Gastrocnemius medialis (tissue), 4 donors: Measurements from ENCODE around the gene THRB. TPM values are rescaled to one million over a fixed set of nuclear protein-coding genes. Genes with fewer than 3 reads are reported as not detected.

Source experiments
- ATAC-seq, 2 donors: fragments of 150-250 bp; one replicate each; pipeline ENCODE4 v1.9.1; 2016
- DNase-seq, 2 donors: peaks; one replicate each; pipeline ENCODE4 v3.0.0-alpha.2; 2019
- H3K27ac ChIP-seq, 4 donors: fragments of 200-600 bp; sonication (generic); 1 replicate in 1 of 4; 2 replicates in 3 of 4; pipeline ENCODE4 v1.5.1; 2016 to 2018; ENCODE audit warnings: mild to moderate bottlenecking in 2 of 4, moderate library complexity in 1 of 4
- H3K27me3 ChIP-seq, 3 donors: fragments of 200-600 bp; sonication (generic) in 2 of 3; 1 replicate in 1 of 3; 2 replicates in 2 of 3; pipeline versions ENCODE4 v1.5.1 to v1.6.0; 2016 to 2019; ENCODE audit warnings: mild to moderate bottlenecking in 1 of 3, moderate library complexity in 1 of 3
- H3K36me3 ChIP-seq, 2 donors: fragments of 200-600 bp; sonication (generic) in 1 of 2; one replicate each; pipeline ENCODE4 v1.5.1; 2017 to 2018
- H3K4me1 ChIP-seq, 2 donors: fragments of 200-600 bp; sonication (generic) in 1 of 2; one replicate each; pipeline ENCODE4 v1.5.1; 2016 to 2017; ENCODE audit warnings: mild to moderate bottlenecking in 2 of 2
- H3K4me3 ChIP-seq, 4 donors: fragments of 200-600 bp; sonication (generic) in 3 of 4; 1 replicate in 1 of 4; 2 replicates in 3 of 4; pipeline ENCODE4 v1.5.1; 2016 to 2019; ENCODE audit warnings: mild to moderate bottlenecking in 2 of 4
- H3K9me3 ChIP-seq, 3 donors: fragments of 200-600 bp; sonication (generic) in 2 of 3; 1 replicate in 1 of 3; 2 replicates in 2 of 3; pipeline ENCODE4 v1.5.1; 2016 to 2019
- POLR2A ChIP-seq, 2 donors: fragments of 450-650 bp; IDR thresholded peaks; one replicate each; pipeline ENCODE4 v1.6.1; 2017; ENCODE audit warnings: antibody characterized with exemption in 2 of 2, mild to moderate bottlenecking in 2 of 2, moderate library complexity in 2 of 2
- in situ Hi-C, 4 donors: fragments of 200-750 bp; cut with MboI; loops; one replicate each; pipeline versions ENCODE4 v1.15.0 to v1.8.0; 2017; ENCODE audit warnings: low sequenced_read_pairs in 4 of 4
- intact Hi-C: fragments of 100-400 bp; cut with DNase I; formaldehyde crosslinking; loops from one replicate; pipeline ENCODE4 v1.15.1; 2023; ENCODE audit warnings: low total_unique reads
- total RNA-seq, 4 donors: library from RNA; depleted of rRNA; stranded (reverse); fragments of >200 nt; gene quantifications; one replicate each; pipeline versions ENCODE4 v1.1.0 to v1.2.3, GENCODE V29; 2016
- TF ChIP-seq, protein P1 (sequence below), 5 experiments: fragments of 450-650 bp in 3 of 5; fragments of 200-600 bp in 2 of 5; sonication (generic) in 2 of 5; IDR thresholded peaks in 4 of 5; conservative IDR thresholded peaks in 1 of 5; 1 replicate in 4 of 5; 2 replicates in 1 of 5; pipeline ENCODE4 v1.5.1; 2016 to 2019; ENCODE audit warnings: antibody characterized with exemption in 5 of 5, mild to moderate bottlenecking in 3 of 5, moderate library complexity in 3 of 5

THRB gene
- total RNA-seq, 4 donors from 2014 or later: 20.1 to 60.0 (median 25.3) TPM

DNA sequence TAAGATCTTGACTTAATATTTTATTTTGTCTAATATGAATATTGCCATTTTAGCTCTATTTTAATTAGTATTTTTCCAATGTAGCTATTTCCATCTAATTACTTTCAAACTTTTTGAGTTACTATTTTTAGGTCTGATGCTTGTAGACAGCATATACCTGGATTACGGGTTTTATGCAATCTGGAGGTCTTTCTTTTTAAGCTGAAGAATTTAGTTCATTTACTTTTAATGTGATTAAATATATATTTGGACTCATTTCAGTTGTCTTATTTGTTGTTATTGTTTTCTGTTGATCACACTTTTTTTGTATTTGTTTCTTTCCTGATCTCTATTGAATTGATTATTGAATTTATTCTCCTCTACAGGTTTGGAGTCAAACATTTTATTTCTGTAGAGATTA, 30.3 kb downstream of the THRB start:
- Histone ChIP-seq H3K27me3 (no peaks in the 10 kb centered on the region), H3K4me1 (peaks cover 17 to 18% of the 10 kb centered on the region in 2 donors), H3K4me3 (no peak overlapping the region), H3K36me3 (no peaks in the 10 kb centered on the region), H3K9me3 (no peaks in the 10 kb centered on the region), H3K27ac (no peak overlapping the region)
- ATAC-seq (no peak), DNase-seq (no peak)
- TF ChIP-seq, protein P1, sequence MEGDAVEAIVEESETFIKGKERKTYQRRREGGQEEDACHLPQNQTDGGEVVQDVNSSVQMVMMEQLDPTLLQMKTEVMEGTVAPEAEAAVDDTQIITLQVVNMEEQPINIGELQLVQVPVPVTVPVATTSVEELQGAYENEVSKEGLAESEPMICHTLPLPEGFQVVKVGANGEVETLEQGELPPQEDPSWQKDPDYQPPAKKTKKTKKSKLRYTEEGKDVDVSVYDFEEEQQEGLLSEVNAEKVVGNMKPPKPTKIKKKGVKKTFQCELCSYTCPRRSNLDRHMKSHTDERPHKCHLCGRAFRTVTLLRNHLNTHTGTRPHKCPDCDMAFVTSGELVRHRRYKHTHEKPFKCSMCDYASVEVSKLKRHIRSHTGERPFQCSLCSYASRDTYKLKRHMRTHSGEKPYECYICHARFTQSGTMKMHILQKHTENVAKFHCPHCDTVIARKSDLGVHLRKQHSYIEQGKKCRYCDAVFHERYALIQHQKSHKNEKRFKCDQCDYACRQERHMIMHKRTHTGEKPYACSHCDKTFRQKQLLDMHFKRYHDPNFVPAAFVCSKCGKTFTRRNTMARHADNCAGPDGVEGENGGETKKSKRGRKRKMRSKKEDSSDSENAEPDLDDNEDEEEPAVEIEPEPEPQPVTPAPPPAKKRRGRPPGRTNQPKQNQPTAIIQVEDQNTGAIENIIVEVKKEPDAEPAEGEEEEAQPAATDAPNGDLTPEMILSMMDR (IDR thresholded peaks at IDR 0.05 in 4 of 5, conservative IDR thresholded peaks at IDR 0.05 in 1 of 5): no peak
- no peak for TF ChIP-seq POLR2A (IDR thresholded peaks at IDR 0.05)
- intact Hi-C loops: no loop called here
- in situ Hi-C loops: no loop called here

DNA sequence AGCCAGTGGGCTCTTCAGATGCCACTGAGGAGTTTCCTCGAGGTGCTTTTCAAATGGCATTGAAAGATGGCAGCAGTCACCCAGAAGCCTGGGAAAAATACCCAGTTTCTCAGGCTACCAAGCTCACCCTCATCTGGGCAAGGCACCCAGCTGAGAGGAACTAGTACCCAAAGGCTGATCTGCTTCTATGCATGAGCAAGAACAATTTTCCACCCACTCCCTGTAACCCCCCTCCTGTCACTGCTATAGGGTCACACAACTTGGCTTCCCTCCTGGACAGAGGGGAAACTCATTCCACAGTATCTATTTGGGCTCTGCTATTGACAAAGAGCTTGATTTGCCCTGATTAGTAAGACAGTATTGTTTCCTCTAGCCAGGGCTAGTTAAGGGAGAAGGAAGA, 31.9 kb downstream of the THRB start:
- peak in 1 of 2 donors; percentile 16 for ATAC-seq

DNA sequence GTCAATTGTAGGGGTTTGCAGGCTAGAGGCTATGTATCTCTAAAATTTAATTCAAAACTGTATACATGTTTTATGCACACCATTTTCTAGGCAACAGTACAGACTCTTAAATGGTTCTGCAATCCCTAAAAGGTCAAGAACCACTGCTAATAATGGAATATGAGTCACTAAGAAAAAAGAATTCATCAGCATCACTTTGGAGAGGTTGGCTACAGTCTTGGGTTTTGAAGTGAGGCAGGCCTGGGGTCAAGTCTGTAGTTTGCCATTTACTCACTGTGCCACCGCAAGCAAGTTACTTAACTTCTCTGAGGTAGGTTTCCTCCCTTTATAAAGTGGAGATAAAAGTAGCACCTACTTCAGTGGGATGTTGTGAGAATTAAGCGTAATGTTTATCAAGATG, 33.7 kb downstream of the THRB start:
- DNase-seq (no peak), ATAC-seq (peak; percentile 44 to 93)
- intact Hi-C loops (no loop called here), in situ Hi-C loops (no loop called here)
- Histone ChIP-seq H3K36me3 (no peaks in the 10 kb centered on the region), H3K27me3 (no peaks in the 10 kb centered on the region), H3K4me1 (peaks cover 27 to 33% of the 10 kb centered on the region in 2 donors), H3K9me3 (no peaks in the 10 kb centered on the region), H3K27ac (peak overlapping the region in 1 of 4 donors; percentile 42), H3K4me3 (no peak overlapping the region)
- no peak for TF ChIP-seq POLR2A (IDR thresholded peaks at IDR 0.05)
- TF ChIP-seq, protein P1 (IDR thresholded peaks at IDR 0.05 in 4 of 5, conservative IDR thresholded peaks at IDR 0.05 in 1 of 5): no peak

More for the DNA sequence above, 31.9 kb downstream of the THRB start:
- no peak for DNase-seq
- intact Hi-C loops: no loop called here
- Histone ChIP-seq H3K27ac (peak overlapping the region in 1 of 4 donors; percentile 29), H3K36me3 (no peaks in the 10 kb centered on the region), H3K4me3 (no peak overlapping the region), H3K9me3 (no peaks in the 10 kb centered on the region), H3K27me3 (no peaks in the 10 kb centered on the region), H3K4me1 (peaks cover 20 to 21% of the 10 kb centered on the region in 2 donors)
- in situ Hi-C loops: no loop called here
- TF ChIP-seq, protein P1 (IDR thresholded peaks at IDR 0.05 in 4 of 5, conservative IDR thresholded peaks at IDR 0.05 in 1 of 5): no peak
- no peak for TF ChIP-seq POLR2A (IDR thresholded peaks at IDR 0.05)

DNA sequence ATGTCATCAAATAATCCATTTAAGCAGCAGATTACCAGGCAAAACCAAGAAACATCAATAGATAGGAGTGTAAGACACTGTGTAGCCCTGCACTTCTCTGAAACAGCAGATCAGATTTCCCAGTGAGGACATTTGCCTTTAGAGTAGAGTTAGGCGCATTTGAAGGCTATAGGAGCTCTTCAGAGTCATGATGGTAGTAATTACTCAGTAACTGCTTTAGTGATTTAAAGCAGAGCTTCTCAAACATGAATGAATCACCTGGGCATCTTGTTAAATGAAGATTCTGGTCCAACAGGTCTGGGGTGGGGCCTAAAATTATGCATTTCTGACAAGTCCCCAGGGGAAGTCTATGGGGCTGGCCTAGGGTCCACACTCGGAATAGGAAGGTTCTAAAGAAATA, 36.9 kb downstream of the THRB start:
- intact Hi-C loops: no loop called here
- no peaks in the 10 kb centered on the region for H3K9me3 ChIP-seq
- peak overlapping the region; percentile 9 to 56 (median 48) for H3K27ac ChIP-seq

More for the DNA sequence above, 36.9 kb downstream of the THRB start:
- no peak for TF ChIP-seq POLR2A (IDR thresholded peaks at IDR 0.05)
- TF ChIP-seq, protein P1 (IDR thresholded peaks at IDR 0.05 in 4 of 5, conservative IDR thresholded peaks at IDR 0.05 in 1 of 5): no peak
- in situ Hi-C loops: no loop called here
- H3K4me3 ChIP-seq: no peak overlapping the region
- H3K27me3 ChIP-seq: no peaks in the 10 kb centered on the region
- H3K4me1 ChIP-seq: peaks cover 27 to 37% of the 10 kb centered on the region in 2 donors
- DNase-seq (no peak), ATAC-seq (peak; percentile 66)
- no peaks in the 10 kb centered on the region for H3K36me3 ChIP-seq
